Measurements from ENCODE around the gene PGAP1.
A peak's percentile ranks its signal among the peaks of the same experiment; 100 is the strongest.

The PGAP1 gene

GRCh38 chr2:196926562-196927375 lies at the start of gene PGAP1:
Gene PGAP1, minus strand, starts transcription at chr2:196926707. Its CDS starts 91 bp downstream, at chr2:196926616.
- DNase-seq: peak; percentile 68 to 88

GRCh38 chr2:196974970-196975369 lies 48.5 kb upstream of the PGAP1 start:
- no peak for DNase-seq

- DNase-seq: no peak
Observed at GRCh38 chr2:196971574-196972279, 45.2 kb upstream of the PGAP1 start.

- DNase-seq: no peak
Observed at GRCh38 chr2:196970099-196970498, 43.6 kb upstream of the PGAP1 start.

GRCh38 chr2:196968516-196968915 lies 42.0 kb upstream of the PGAP1 start:
- DNase-seq: no peak

- no peak for DNase-seq
Observed at GRCh38 chr2:196967775-196968174, 41.3 kb upstream of the PGAP1 start.

- DNase-seq: no peak
Observed at GRCh38 chr2:196967116-196967515, 40.6 kb upstream of the PGAP1 start.

GRCh38 chr2:196966061-196966460 lies 39.6 kb upstream of the PGAP1 start:
- no peak for DNase-seq

GRCh38 chr2:196965651-196966050 lies 39.1 kb upstream of the PGAP1 start:
- DNase-seq: no peak

GRCh38 chr2:196963961-196964360 lies 37.5 kb upstream of the PGAP1 start:
- DNase-seq: no peak

GRCh38 chr2:196963043-196963442 lies 36.5 kb upstream of the PGAP1 start:
- DNase-seq: no peak

GRCh38 chr2:196962325-196962724 lies 35.8 kb upstream of the PGAP1 start:
- no peak for DNase-seq

GRCh38 chr2:196961889-196962288 lies 35.4 kb upstream of the PGAP1 start:
- no peak for DNase-seq

- DNase-seq: no peak
Observed at GRCh38 chr2:196959734-196960338, 33.3 kb upstream of the PGAP1 start.

GRCh38 chr2:196959281-196959680 lies 32.8 kb upstream of the PGAP1 start:
- DNase-seq: no peak

- no peak for DNase-seq
Observed at GRCh38 chr2:196957881-196958525, 31.5 kb upstream of the PGAP1 start.

GRCh38 chr2:196957442-196957841 lies 30.9 kb upstream of the PGAP1 start:
- no peak for DNase-seq

- DNase-seq: no peak
Observed at GRCh38 chr2:196956069-196956468, 29.6 kb upstream of the PGAP1 start.

GRCh38 chr2:196955036-196955435 lies 28.5 kb upstream of the PGAP1 start:
- no peak for DNase-seq

- DNase-seq: no peak
Observed at GRCh38 chr2:196954001-196954400, 27.5 kb upstream of the PGAP1 start.

- no peak for DNase-seq
Observed at GRCh38 chr2:196952936-196953335, 26.4 kb upstream of the PGAP1 start.

- DNase-seq: no peak
Observed at GRCh38 chr2:196951973-196952372, 25.5 kb upstream of the PGAP1 start.

- DNase-seq: no peak
Observed at GRCh38 chr2:196949116-196949515, 22.6 kb upstream of the PGAP1 start.
